ENCODE results near the gene ZBTB7C. TPM values are rescaled to one million over a fixed set of nuclear protein-coding genes. Genes with fewer than 3 reads are reported as not detected.

ZBTB7C gene
- total and polyA plus RNA-seq, 2 of the 8 experiments (the other 6 are each of a cell fraction or from before 2014, with no cell fraction given), result 0.15 to 0.45 TPM

- no peak overlapping the region for H2BK120ac ChIP-seq (replicated peaks; ENCODE audit: low read depth, low read length)
- ChIA-PET POLR2A (ENCODE audit: partially characterized antibody) (no interaction called here), CTCF (ENCODE audit: partially characterized antibody) (no interaction called here)
- H2BK15ac ChIP-seq (ENCODE audit: low read length), result no peak overlapping the region
- H2AK5ac ChIP-seq (ENCODE audit: low read depth, low read length), result no peak overlapping the region
- H3K4me3 ChIP-seq (ENCODE audit: extremely low read depth in 1 of 4, insufficient read depth in 2 of 4, low read depth in 3 of 4, low read length in 4 of 4), result no peak overlapping the region
- H3K4me2 ChIP-seq (ENCODE audit: insufficient read depth in 1 of 2, low read depth in 2 of 2, low read length in 2 of 2), result no peak overlapping the region
- no peak overlapping the region for H3K27ac ChIP-seq (ENCODE audit: low read depth, low read length)
- H2BK5ac ChIP-seq (ENCODE audit: low read depth, low read length), result no peak overlapping the region
- no peak overlapping the region for H2BK12ac ChIP-seq (ENCODE audit: low read depth, low read length)
- H2AFZ ChIP-seq (ENCODE audit: low read length), result no peak overlapping the region
- no peaks in the 10 kb centered on the region for H3K27me3 ChIP-seq (replicated peaks in 1 of 4; ENCODE audit: control insufficient read depth in 3 of 4, extremely low read depth in 1 of 4, insufficient read depth in 3 of 4, low read length in 3 of 4)
- H3K79me1 ChIP-seq (ENCODE audit: low read depth, low read length), result 0 out of 2 replicates have a peak, but pooled peaks cover 2% of the 10 kb centered on the region
- no peak overlapping the region for H4K5ac ChIP-seq (ENCODE audit: insufficient read length, low read depth, low read length)
- no peak overlapping the region for H3K18ac ChIP-seq (ENCODE audit: extremely low read depth, low read length)
- FAIRE-seq, result no peak
- no peak overlapping the region for H3K56ac ChIP-seq (replicated peaks; ENCODE audit: insufficient read length, low read depth, low read length)
- H3K9ac ChIP-seq (replicated peaks in 1 of 4; ENCODE audit: extremely low read depth in 1 of 4, low read depth in 3 of 4, low read length in 3 of 4), result no peak overlapping the region
- H3K4ac ChIP-seq (replicated peaks; ENCODE audit: insufficient read length, low read depth, low read length), result no peak overlapping the region
- no peaks in the 10 kb centered on the region for H3K79me2 ChIP-seq (ENCODE audit: control insufficient read depth in 1 of 2, insufficient read depth in 2 of 2, low read length in 2 of 2)
- H3K36me3 ChIP-seq (ENCODE audit: control insufficient read depth in 2 of 4, insufficient read depth in 4 of 4, low read length in 3 of 4), result no peaks in the 10 kb centered on the region
- no peak overlapping the region for H4K8ac ChIP-seq (ENCODE audit: extremely low read depth, insufficient read depth, low read length)
- H2BK20ac ChIP-seq (ENCODE audit: low read length), result no peak overlapping the region
- 0 out of 7 replicates have a peak, but pooled peaks cover 0 to under 1% (median 0%) of the 10 kb centered on the region in 4 experiments for H3K4me1 ChIP-seq (replicated peaks in 1 of 4; ENCODE audit: control insufficient read depth in 3 of 4, insufficient read depth in 4 of 4, low read length in 3 of 4)
- H4K91ac ChIP-seq (replicated peaks; ENCODE audit: insufficient read length, low read length), result no peak overlapping the region
- no peaks in the 10 kb centered on the region for H4K20me1 ChIP-seq (replicated peaks in 1 of 2; ENCODE audit: control insufficient read depth in 1 of 2, insufficient read depth in 2 of 2, low read length in 2 of 2)
- no peaks in the 10 kb centered on the region; the same call in 1 of the 2 replicates for H3K23me2 ChIP-seq (ENCODE audit: low read depth, low read length)
- no peak overlapping the region for H3K14ac ChIP-seq (ENCODE audit: insufficient read length)
- H3K23ac ChIP-seq (ENCODE audit: insufficient read length), result no peak overlapping the region
- no peak for DNase-seq (ENCODE audit: low read depth in 1 of 2, low spot score in 2 of 2)
- no peaks in the 10 kb centered on the region for H3K9me3 ChIP-seq (ENCODE audit: insufficient read depth in 2 of 2, low read depth in 1 of 2, low read length in 1 of 2)
- WGBS, 2 experiments (ENCODE audit: extremely low coverage in 1 of 2, insufficient coverage in 1 of 2, insufficient read length in 1 of 2, insufficient replicate concordance in 2 of 2, low coverage in 1 of 2, low lambda C conversion rate in 2 of 2, missing lambda C conversion rate in 1 of 2), result 85% methylated on average over 2 of the region's 2 CpGs; no CpG with 5 or more reads in 1 of the 2 experiments
- TF ChIP-seq SP4 (IDR thresholded peaks at IDR 0.05; ENCODE audit: low read length), result no peak
- TF ChIP-seq RBBP5 (IDR thresholded peaks at IDR 0.05; ENCODE audit: borderline replicate concordance, low read depth, low read length), result no peak
- TF ChIP-seq SRF (IDR thresholded peaks at IDR 0.05; ENCODE audit: low read depth, low read length), result no peak
These were observed 24.4 kb upstream of the ZBTB7C start for GRCh38 chr18:48433541-48433940.
